ENCODE results near the gene FASTKD3.

- TF ChIP-seq CTCF (IDR thresholded peaks at IDR 0.05) (no peak), POLR2A (IDR thresholded peaks at IDR 0.05) (no peak)
Observed at GRCh38 chr5:7882926-7883325, 14.1 kb upstream of the FASTKD3 start.
